Activated T-helper 9 cell treated with anti-CD3 and anti-CD28 coated beads, Interleukin-2, amount 50 U/mL, for 16 hours (primary cell): Measurements from ENCODE around the gene FLOT2.
A peak's percentile ranks its signal among the peaks of the same experiment; 100 is the strongest.
"Not testable (repeated sequence)": the region's sequence is repeated elsewhere in the genome, so short reads cannot be mapped to it uniquely, and the experiment has no call there.

Experiments
- DNase-seq: peaks from one replicate; pipeline ENCODE4 v3.0.0-alpha.2; 2020; ENCODE audit warnings: low read depth

Gene FLOT2, protein sequence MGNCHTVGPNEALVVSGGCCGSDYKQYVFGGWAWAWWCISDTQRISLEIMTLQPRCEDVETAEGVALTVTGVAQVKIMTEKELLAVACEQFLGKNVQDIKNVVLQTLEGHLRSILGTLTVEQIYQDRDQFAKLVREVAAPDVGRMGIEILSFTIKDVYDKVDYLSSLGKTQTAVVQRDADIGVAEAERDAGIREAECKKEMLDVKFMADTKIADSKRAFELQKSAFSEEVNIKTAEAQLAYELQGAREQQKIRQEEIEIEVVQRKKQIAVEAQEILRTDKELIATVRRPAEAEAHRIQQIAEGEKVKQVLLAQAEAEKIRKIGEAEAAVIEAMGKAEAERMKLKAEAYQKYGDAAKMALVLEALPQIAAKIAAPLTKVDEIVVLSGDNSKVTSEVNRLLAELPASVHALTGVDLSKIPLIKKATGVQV

DNA sequence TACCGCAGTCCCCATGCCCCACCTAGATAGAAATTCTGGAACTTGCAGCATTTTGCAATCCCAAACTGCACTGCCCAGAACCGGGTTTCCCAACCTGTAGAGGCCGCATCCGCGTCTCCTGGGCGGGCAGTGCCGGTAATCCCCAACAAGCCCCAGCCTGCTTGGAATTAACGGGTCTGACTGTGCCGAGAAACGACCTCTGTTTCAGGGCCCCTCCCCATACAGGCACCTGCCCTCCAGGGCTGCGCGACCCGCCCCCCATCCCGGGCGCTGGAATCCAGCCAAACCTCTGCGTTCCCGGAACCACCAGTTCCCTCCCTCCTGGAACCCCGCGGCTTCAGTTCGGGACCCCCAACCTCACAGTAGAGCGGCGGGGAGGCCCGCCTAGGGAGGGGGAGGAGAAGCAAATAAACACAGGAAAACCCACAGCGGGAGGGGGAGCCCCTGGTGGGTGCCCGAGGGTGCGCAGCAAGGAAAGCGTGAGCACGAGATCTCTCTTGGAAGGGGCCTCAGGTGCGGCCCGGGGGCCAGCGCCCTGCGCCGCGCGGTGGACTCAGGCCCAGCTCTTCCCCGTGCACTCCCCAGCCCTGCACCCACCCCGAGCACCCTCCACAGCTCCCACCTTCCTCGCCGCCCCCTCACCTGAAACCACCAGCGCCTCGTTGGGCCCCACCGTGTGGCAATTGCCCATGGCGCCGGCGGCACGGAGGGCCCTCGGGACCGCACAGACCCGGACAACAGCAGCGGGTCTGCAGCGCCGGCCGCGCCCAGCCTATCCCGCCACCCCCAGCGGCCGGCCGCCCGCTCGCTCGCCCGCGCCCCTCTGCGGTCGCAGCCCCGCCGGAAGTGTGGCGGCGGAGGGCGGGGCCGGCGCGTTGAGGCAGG is at the start of gene FLOT2:
TSS of gene FLOT2 (minus strand) at position 850 of the 885 bp plus-strand sequence. CDS start at position 691, 159 bp downstream.
- peak; percentile 60 for DNase-seq

DNA sequence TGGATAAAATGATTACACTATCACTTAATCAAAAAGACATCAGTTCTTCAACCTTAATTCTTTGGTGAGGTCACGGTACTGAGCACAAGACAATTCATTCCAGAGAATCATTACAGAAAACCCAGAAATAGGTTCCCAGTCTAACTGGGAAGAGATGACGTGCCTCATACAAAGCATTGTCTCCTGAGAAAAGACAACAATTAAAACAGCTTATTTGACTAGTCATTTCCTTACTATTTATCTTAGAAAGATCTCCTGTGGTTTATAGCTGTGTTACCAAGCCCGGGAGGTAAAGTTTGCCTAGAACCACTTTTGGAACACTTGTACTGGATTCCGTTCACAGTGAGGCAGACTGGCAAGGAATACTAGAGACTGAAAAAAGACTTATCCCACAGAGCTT is 48.7 kb upstream of the FLOT2 start:
- DNase-seq = no peak

DNA sequence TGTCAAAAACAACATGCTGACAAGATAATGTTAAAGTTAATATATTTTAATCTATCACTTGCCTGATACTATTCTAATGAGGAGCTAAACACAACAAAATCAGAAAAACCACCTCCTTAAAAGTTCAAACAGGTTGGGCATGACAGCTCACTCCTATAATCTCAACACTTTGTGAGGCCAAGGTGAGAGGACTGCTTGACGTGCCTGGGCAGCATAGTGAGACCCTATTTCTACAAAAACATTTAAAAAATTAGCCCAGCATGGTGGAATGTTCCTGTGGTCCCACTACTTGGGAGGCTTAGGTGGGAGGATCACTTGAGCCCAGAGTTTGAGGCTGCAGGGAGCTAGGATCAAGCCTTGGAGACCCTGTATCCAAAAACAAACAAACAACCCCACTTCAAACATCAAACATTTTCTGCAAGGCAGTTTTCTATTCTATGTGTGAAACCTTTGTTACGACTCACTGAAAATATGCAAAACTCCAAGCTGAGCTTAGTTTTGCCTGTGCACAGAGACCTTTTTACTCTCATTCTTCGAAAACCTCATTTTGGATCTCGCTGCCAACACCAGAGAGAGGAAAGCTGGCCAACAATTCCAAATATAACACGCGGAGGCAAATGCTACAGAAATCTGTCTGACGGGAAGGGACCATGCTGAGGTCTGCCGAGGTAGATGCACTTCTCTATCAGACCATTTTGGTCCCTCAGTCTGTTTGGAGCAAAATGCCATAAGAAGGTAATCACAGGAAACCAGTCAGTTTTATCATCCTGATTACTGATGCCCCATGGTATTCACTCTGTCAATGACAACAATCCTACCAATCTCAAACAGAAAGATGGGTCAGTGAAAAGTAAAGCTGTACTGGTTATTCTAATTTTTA is 47.6 kb upstream of the FLOT2 start:
- DNase-seq = no peak

DNA sequence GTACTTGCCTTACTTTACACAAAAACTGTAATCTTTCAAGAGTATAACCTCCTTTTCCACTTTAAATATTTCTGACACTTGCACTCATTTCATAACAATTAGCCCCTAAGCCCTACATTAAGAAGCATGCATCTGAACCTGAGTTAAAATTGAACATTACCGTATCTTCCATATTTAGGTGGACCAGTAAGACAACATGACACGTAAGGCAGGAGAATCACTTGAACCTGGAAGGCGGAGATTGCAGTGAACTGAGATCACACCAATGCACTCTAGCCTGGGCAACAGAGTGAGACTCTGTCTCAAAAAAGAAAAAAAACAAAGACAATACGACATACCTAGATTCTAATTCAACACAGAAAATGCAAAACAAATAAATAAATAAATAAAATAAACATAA is 46.8 kb upstream of the FLOT2 start:
- DNase-seq = no peak

DNA sequence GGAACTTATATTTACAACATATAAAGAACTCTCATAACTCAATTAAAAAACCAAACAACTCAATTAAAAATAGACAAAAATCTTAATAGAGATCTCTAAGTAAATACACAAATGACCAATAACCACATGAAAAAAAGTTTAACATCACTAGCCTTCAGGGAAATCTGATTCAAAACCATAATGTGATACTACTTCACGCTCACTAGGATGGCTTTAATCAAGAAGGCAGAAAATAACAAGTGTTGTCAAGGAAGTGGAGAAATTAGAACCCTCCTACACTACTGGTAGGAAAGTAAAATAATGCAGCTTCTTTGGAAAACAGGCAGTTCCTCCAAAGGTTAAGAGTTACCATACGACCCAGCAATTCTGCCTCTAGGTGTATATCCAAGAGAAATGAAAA is 45.4 kb upstream of the FLOT2 start:
- no peak for DNase-seq

DNA sequence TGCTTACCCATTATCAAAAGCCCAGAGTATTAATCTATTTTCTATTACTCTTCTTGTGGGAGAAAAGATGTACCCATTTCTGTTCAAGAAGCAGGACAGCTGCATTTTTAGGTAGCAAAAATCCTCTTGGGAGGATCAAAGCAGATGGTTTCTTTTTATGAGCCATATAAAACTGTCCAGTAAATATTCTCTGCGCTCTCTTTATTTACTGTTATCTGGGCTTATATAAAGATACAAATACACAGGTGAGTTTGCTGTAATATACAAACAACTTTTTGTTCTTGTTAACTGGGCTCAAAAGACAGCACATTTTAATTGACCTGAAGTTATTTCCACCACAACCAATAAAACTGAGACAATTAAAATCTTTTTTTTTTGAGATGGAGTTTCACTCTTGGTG is 43.7 kb upstream of the FLOT2 start:
- no peak for DNase-seq

DNA sequence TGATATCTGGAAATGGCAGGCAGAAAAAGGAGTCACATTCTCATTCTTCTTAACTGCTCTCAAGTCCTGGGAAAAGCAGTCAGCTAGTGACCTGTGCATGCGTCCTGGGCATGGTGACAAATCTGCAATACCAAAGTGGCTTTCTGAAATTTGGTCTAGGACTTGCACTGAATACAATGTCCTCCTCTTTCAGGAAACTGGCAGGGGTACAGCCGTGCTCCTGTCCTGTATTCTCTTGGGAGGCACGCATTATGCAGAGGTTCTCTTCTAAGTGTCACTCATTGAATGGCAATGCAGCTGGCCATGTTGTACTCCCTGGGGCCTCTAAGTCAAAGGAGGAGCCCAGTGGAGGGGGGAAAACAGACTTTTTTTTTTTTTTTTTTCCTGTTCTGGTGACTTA is 43.1 kb upstream of the FLOT2 start:
- no peak for DNase-seq

DNA sequence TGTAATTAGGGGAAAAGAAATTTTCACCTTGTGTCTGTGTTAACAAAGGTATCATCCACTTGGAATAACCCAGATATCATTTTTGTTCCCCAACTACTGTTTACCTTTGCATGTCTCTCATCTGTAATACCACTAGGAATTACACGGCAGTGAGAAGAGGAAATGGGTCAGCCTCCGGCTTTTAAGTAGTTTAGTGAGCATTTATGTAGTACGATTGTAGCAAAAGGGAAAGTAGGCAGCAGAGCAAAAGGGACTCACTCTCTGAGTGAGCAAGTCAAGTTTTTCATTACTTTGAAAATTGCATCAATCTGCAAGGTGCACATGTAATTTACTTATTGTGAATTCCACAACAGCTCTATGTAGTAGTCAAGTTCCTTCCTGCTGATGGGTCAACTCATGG is 42.6 kb upstream of the FLOT2 start:
- DNase-seq = no peak

DNA sequence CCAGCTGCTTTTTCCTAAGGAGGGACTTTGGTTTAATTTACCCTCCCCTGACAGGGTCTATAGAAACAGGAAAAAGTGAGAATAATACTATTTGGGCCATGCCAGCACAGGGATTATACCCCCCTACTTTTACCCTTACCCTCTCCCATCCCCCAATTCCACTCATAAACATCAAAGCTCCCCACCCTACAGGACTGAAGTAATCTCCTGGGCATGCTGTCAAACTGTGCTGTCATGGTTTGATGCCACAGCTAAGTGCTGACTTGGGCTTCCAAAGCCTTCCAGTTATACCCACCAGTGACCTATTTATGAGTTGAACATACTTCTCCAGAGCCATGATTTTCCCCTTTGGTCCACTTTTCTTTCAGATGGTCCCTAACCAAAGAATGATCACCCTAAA is 41.0 kb upstream of the FLOT2 start:
- DNase-seq = no peak

DNA sequence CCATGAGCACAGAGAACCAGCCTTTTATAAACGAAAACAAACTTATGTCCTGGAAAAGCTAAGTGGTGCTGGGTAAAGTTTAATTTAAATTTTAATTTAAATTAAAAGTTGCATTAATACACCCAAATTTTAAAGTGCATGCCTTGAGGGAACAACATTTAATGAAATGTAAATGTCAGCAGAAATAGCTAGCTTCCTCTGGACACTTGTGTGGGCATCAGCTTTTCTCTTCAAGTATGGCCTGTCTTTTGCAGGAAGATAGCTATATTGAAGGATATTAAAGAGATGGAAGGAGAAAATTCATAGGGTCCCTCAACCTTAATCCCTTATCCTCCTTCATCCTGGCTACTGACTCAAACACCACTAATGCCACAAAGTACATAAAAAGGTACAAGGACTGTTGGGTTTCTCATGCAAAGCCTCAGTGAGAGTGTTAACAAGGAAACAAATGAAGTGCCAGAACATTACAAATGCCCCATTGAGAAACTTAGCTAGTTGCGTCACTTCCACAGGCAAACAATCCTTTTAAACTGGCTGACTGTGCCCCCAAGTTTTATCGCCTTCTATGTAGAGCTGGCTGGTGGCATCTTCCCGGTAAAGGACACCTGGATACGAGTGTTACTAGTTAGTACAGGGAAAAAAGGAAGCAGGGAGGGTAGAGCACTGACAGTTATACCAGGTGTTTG is 39.7 kb upstream of the FLOT2 start:
- DNase-seq = no peak

DNA sequence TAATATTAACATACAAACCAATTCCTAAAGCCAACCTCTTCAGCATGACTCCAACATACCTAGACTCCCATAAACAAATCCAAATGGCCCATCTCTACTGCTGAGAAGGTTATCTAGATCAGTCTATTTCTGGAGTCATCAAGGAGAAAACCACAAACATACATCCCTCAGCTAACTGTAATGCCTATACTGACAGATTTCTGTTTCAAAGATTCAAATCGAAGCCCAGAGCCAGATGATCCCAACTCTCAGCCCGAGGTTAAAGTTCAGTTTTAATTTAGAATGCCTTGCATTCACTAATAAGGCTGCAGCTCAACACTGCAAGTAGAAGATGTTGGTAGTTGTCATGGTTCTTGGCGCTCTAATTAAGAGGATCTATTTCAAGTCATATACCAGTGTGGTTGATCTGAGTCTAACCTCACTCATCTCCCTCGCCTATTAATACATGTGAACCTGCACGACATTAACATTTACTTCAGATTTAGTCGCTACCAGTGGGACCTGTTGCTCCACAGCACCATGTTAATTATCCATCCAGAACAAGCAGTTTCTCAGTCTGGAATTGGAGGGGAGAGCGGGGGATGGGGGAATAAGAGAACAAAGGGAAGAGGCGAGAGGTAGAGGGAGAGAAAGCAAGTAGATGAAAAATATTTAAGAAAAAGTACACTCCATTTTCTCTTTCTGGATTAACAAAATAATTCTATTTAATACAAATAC is 38.4 kb upstream of the FLOT2 start:
- DNase-seq = no peak

DNA sequence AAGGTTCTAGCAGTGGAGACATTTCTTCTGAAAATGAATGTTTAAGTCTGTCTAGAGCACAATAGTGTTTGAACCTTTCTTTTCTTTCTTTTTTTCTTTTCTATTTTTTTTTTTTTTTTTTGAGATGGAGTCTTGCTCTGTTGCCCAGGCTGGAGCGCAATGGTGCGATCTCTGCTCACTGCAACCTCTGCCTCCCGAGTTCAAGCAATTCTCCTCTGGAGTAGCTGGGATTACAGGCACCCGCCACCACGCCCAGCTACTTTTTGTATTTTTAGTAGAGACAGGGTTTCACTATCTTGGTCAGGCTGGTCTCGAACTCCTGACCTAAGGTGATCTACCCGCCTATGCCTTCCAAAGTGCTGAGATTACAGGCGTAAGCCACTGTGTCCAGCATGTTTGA is 37.0 kb upstream of the FLOT2 start:
- not testable (repeated sequence) for DNase-seq

DNA sequence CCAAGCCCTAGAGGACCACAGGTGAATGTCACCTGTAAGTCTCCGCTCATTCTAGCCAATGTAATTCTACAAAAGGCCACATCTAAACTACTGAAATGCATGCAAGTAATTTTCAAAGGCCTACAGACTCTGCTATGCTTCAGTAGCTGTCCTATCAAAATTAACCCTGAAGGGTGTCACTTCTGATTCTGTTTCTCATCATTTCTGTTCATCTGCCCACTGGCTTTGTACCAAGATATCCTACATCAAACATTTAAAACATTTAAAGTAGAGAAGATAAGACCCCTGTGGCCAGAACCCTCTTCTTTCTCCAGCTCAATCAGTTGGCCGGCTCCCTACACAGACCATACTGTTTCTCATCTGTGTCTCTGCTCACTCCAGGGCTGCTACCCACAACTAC is 32.3 kb upstream of the FLOT2 start:
- DNase-seq = no peak

DNA sequence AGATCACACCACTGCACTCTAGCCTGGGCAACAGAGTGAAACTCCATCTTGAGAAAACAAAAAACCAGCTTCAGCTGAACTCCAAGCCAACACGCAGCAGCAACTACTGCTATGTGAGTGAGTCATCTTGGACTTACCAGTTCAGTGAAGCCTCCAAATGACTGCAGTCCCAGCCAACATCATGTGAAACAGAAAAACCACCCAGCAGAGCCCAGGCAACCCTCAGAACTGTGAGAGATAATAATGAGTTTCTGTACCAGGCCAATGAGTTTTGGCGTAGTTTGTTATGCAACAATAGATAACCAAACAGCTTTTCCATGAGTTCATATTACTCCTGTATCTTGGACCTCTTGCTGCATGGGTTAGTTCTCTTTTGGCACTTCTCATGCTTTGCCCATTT is 30.5 kb upstream of the FLOT2 start:
- peak; percentile 7 for DNase-seq

DNA sequence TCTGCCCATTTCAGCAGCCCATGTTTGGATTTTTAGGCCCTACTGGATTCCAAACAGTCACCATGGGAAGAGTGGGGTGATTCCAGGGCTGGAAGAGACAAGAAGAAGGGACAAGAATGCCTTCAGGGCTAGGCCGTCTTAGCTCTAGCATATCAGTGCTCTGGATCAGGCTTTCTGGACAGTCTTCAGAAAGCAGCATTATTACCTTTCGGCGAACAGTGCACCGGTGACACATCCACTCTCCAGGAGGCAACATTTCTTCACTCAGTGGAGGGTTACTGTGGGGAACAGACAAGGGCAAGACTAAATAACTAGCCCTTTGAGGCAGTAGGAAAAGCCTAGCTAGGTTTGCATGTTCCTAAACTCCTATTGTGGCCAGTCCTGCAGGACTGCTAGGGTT is 29.3 kb upstream of the FLOT2 start:
- no peak for DNase-seq

DNA sequence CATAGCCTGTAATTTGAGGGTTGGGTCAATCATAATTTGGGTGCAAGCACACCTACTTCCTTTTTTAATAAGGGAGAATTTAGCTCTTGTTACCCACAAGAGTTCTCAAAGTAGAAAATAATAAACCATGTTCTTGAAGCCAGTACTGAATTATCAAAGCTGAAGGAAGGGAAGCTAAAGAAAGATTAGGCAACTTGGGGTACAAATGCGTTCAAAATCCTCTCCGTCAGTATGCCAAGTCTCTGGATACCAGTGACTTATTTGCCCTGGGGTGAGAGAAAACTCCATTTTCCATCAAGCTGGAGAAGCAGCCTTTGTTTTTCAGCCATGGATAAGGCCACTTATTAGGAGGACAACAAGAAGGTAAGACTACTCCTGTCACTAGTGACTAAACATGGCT is 28.8 kb upstream of the FLOT2 start:
- DNase-seq = no peak

DNA sequence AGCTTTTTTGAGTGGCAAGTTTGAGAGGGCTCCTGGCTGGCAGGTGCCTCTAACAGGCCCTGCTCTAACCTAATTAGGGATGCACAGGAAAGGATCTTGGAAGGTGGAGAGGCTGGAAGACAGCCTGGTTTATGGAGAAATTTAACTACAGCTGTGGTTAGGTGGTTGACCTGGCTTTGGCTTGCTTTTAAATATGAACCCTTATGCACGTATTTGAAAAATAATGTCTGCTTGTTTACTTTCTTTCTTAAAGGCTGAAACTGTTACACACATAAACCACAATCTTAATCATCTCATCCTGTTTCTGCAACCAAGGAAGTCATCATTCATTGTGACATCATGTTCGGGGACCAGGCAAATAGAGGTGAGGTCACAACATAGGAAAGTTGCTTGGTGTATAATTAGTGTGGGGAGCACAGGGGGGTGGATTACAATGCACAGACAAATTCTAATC is 28.4 kb upstream of the FLOT2 start:
- peak; percentile 9 for DNase-seq

DNA sequence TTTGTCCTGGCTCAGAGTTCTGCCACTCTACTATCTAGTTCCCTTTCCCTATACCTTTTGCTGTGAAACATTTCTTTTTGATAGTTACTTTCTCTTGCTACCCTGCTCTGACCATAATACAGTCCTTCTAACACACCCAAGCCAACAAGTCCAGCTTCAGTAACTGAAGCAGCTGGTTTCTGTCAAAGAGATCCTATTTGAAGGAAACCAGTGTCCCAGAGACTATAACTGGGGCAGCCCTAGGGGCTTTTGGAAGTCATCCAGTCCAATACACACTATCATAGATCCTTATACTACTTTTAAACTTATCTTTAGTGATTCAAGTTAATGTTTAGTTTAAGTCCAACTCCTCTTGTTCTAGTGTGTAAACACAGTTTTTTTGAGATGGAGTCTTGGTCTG is 22.7 kb upstream of the FLOT2 start:
- no peak for DNase-seq

DNA sequence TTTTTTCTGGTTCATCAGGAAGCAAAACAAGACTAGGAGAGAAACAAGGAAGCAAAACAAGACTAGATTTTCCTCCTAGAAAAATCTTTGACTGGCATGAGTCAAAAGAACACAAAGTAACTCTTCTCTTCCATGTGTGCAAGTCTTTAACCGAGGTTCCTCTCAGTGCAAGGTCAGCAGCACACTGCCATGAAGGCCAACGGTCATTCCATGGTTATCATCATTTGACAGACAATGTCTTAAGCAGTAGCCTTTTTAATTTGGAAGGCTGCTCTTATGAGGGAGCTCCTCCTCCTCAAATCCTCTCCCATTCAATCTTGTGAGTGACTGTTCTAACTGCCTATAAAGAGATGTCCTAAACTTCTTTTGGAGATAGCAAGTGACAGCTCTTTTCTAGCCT is 20.8 kb upstream of the FLOT2 start:
- no peak for DNase-seq

DNA sequence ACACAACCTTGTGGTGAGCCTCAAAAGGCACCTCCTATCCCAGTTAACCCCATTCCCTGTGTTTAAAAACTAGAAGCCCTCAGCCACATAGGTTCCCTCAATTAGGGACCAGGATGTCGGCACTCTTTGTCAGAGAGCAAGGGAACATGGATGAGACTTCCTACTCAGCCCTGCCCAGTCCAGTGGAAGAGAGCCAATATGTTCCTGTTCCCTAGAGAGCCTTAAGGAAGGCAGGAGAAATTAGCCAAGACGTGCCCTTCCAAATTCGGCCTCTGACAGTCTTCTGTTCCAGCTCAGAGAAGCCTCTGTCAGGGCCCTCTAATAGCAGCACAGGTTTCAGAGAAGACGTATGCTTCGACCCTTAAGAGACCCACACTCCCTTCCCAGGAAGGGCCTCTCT is 19.9 kb upstream of the FLOT2 start:
- DNase-seq = no peak

DNA sequence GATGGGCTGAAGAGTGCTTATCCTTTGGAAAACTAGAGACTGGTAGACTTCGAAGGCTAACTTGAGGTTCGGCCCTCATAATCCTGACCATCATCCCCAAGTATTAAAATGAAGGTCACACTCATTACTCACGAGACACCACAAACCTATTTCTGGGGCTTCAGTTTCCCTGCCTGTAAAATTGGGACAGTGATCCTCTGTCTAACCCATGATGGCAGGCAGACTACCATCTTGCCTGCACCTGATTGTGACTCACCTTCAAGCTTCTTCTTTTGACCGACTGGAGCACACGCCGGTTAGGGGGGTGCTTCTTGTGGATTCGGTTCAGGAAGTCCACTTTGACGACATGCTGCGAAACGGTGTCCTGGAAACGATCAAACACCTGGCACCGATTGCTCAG is 19.5 kb upstream of the FLOT2 start:
- no peak for DNase-seq
